Mucosa of rectum (tissue), 2 donors: ENCODE measurements around the gene SNX27.
A peak's percentile ranks its signal among the peaks of the same experiment; 100 is the strongest.
"Not testable (repeated sequence)": the region's sequence is repeated elsewhere in the genome, so short reads cannot be mapped to it uniquely, and the experiment has no call there.

Experiments used
- H3K27ac ChIP-seq, 2 donors: one replicate each; pipeline ENCODE4 v1.7.0; 2013; ENCODE audit warnings: inconsistent platforms in 2 of 2, low read depth in 2 of 2, low read length in 2 of 2
- H3K27me3 ChIP-seq, 2 donors: one replicate each; pipeline ENCODE4 v1.7.0; 2013; ENCODE audit warnings: low read length in 2 of 2; ENCODE audit not compliant: control insufficient read depth in 2 of 2, insufficient read depth in 2 of 2
- H3K36me3 ChIP-seq, 2 donors: one replicate each; pipeline ENCODE4 v1.7.0; 2013; ENCODE audit warnings: low read length in 2 of 2; ENCODE audit not compliant: control insufficient read depth in 2 of 2, insufficient read depth in 2 of 2
- H3K4me1 ChIP-seq, 2 donors: one replicate each; pipeline ENCODE4 v1.7.0; 2013; ENCODE audit warnings: low read length in 2 of 2, mild to moderate bottlenecking in 1 of 2; ENCODE audit not compliant: control insufficient read depth in 2 of 2, insufficient read depth in 2 of 2
- H3K4me3 ChIP-seq, 2 donors: one replicate each; pipeline ENCODE4 v1.7.0; 2013; ENCODE audit warnings: low read length in 2 of 2
- H3K9ac ChIP-seq, 2 donors: one replicate each; pipeline ENCODE4 v1.7.0; 2013; ENCODE audit warnings: low read length in 2 of 2, low read depth in 1 of 2, mild to moderate bottlenecking in 1 of 2
- H3K9me3 ChIP-seq, 2 donors: one replicate each; pipeline ENCODE4 v1.7.0; 2013; ENCODE audit warnings: low read length in 2 of 2; ENCODE audit not compliant: control insufficient read depth in 2 of 2
- donor health status: healthy.
- donor health status: Normal muscosa, but diverticular disease.

SNX27 gene

GRCh38 chr1:151596166-151596953, 15.5 kb upstream of the SNX27 start:
- Histone ChIP-seq H3K9me3 (no peaks in the 10 kb centered on the region), H3K27ac (no peak overlapping the region), H3K4me3 (no peak overlapping the region), H3K36me3 (no peaks in the 10 kb centered on the region), H3K27me3 (no peaks in the 10 kb centered on the region), H3K9ac (no peak overlapping the region), H3K4me1 (peaks cover 0 to 5% of the 10 kb centered on the region in 2 donors)

- not testable (repeated sequence) for H3K4me1 ChIP-seq, H3K27ac ChIP-seq, H3K4me3 ChIP-seq, H3K36me3 ChIP-seq, H3K9me3 ChIP-seq, H3K27me3 ChIP-seq, H3K9ac ChIP-seq
Observed at GRCh38 chr1:151602550-151602949, 9.3 kb upstream of the SNX27 start.

DNA sequence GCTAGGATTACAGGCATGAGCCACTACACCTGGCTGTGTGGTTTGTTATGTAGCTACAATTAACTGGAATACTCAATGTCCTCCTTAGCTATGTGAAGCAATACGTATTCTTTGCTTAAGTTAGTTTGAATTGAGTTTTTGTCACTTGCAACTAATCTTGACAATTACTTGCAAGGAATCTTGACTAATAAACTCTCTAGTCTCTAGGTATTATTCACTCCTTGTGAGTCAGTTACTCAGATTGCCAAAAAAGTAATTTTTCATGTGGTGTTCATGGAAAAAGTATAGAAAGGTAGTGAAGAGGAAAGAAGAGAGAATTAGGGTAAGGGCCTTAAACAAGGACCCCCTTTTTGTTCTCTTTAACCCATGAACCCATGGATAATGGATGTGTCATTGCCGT, 7.6 kb upstream of the SNX27 start:
- Histone ChIP-seq H3K27me3 (no peaks in the 10 kb centered on the region), H3K9ac (no peak overlapping the region), H3K4me3 (no peak overlapping the region), H3K27ac (no peak overlapping the region), H3K9me3 (no peaks in the 10 kb centered on the region), H3K4me1 (peaks cover 0 to 8% of the 10 kb centered on the region in 2 donors), H3K36me3 (no peaks in the 10 kb centered on the region)

DNA sequence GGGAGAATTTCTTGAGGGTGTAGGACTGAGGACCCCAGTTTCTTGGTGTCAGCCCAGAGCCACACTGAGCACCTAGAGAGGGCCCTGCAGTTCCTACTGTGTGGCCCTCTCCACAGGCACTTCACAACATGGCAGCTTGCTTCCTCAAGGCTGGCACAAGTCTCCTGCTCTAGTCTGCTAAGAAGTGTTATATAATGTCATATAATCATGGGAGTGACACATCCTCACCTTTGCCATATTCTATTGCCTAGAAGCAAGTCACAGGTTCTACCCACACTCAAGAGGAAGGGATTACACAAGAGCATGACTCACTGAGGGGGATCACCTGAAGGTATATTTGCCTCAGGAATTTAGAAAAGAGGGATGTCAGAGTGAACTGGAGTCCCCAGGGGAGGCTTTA, 5.5 kb upstream of the SNX27 start:
- H3K4me1 ChIP-seq = peaks cover 2 to 9% of the 10 kb centered on the region in 2 donors
- H3K27me3 ChIP-seq = no peaks in the 10 kb centered on the region
- H3K4me3 ChIP-seq = no peak overlapping the region
- no peak overlapping the region for H3K9ac ChIP-seq
- no peaks in the 10 kb centered on the region for H3K9me3 ChIP-seq
- H3K36me3 ChIP-seq = no peaks in the 10 kb centered on the region
- peak overlapping the region; percentile 74 to 75 for H3K27ac ChIP-seq

GRCh38 chr1:151606857-151607256, 5.0 kb upstream of the SNX27 start:
- Histone ChIP-seq H3K9me3 (no peaks in the 10 kb centered on the region), H3K9ac (no peak overlapping the region), H3K27me3 (no peaks in the 10 kb centered on the region), H3K4me1 (peaks cover 5 to 12% of the 10 kb centered on the region in 2 donors), H3K36me3 (no peaks in the 10 kb centered on the region), H3K4me3 (no peak overlapping the region), H3K27ac (peak overlapping the region in 1 of 2 donors; percentile 18)

- no peaks in the 10 kb centered on the region for H3K9me3 ChIP-seq
- no peak overlapping the region for H3K4me3 ChIP-seq
- no peaks in the 10 kb centered on the region for H3K27me3 ChIP-seq
- no peak overlapping the region for H3K9ac ChIP-seq
- H3K36me3 ChIP-seq = no peaks in the 10 kb centered on the region
- peaks cover 10 to 17% of the 10 kb centered on the region in 2 donors for H3K4me1 ChIP-seq
- no peak overlapping the region for H3K27ac ChIP-seq
Observed at GRCh38 chr1:151610142-151610541, 1.7 kb upstream of the SNX27 start.

DNA sequence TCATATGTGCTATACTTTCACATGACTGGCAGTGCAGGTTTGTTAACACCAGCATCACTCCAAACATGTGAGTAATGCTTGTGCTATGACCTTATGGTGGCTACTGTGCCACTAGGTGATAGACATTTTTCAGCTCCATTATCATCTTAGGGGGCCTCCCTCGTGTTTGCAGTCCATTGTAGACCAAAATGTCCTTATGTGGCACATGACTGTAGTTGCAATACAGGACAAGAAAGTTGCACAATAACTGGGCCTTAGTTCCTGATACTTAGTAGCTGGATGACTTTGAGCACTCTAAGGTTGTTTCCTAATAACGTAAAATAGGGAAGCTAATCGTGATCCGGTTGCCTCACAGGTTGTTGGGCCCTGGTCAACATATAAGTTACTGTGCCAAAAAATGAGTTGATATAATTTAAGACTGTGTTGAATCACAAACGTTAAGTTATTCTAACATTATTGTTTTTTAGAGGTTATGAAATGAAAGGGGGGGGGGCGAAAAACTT, 511 bp upstream of the SNX27 start:
- H3K4me1 ChIP-seq = peaks cover 10 to 17% of the 10 kb centered on the region in 2 donors
- no peaks in the 10 kb centered on the region for H3K27me3 ChIP-seq
- H3K27ac ChIP-seq = peak overlapping the region; percentile 79 to 82
- H3K4me3 ChIP-seq = peak overlapping the region; percentile 78 to 79
- H3K36me3 ChIP-seq = no peaks in the 10 kb centered on the region
- peak overlapping the region in 1 of 2 donors; percentile 87 for H3K9ac ChIP-seq
- H3K9me3 ChIP-seq = no peaks in the 10 kb centered on the region

GRCh38 chr1:151612501-151613281, 841 bp downstream of the SNX27 start:
- peak overlapping the region; percentile 43 to 87 for H3K9ac ChIP-seq
- H3K27ac ChIP-seq = peak overlapping the region; percentile 79 to 82
- no peaks in the 10 kb centered on the region for H3K36me3 ChIP-seq
- peaks cover 9 to 10% of the 10 kb centered on the region in 2 donors for H3K4me1 ChIP-seq
- H3K27me3 ChIP-seq = no peaks in the 10 kb centered on the region
- peak overlapping the region; percentile 78 to 79 for H3K4me3 ChIP-seq
- H3K9me3 ChIP-seq = no peaks in the 10 kb centered on the region

DNA sequence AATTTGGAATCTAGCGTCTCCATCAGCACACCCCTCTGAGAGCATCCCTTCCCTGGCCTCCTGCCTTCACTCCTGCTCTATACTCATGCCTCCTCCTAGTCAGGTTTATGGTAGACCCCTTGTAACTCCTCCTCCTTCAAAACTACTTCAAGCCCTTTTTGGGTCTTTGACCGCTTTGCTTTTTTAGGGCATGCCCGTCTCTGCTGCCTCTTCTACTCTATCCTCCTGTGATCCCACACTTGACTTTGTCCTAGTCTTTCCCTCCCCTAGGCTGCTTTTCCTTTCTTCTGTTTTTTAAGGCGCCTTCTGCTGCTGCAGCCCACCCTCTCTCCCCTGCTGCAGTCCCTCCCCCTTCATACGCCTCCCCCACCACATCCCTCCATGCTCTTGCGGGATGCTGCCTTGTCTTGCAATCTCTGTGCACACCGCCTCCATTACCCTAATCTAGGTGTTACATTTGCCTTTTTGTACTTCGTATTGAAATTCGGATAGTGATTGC, 1.5 kb downstream of the SNX27 start:
- Histone ChIP-seq H3K4me1 (peaks cover 9 to 10% of the 10 kb centered on the region in 2 donors), H3K9ac (peak overlapping the region; percentile 43 to 87), H3K4me3 (peak overlapping the region; percentile 78 to 79), H3K27me3 (no peaks in the 10 kb centered on the region), H3K9me3 (no peaks in the 10 kb centered on the region), H3K36me3 (no peaks in the 10 kb centered on the region), H3K27ac (no peak overlapping the region)
